NB4 (cell line): ENCODE measurements around the gene RPL22.

Experiments used
- CTCF ChIP-seq: IDR thresholded peaks from one replicate; pipeline ENCODE4 v1.5.1; 2012; ENCODE audit warnings: low read depth, low read length
- MYC ChIP-seq: IDR thresholded peaks from 2 replicates; pipeline ENCODE4 v1.6.1; 2011; ENCODE audit warnings: low read depth, low read length
- POLR2A ChIP-seq: IDR thresholded peaks from 2 replicates; pipeline ENCODE4 v1.6.1; 2011; ENCODE audit warnings: mild to moderate bottlenecking; ENCODE audit not compliant: insufficient read length; ENCODE audit errors: extremely low read depth
- TF ChIP-seq, protein P1 (sequence below): IDR thresholded peaks from 2 replicates; pipeline ENCODE4 v1.6.1; 2011; ENCODE audit warnings: low read depth, low read length

DNA sequence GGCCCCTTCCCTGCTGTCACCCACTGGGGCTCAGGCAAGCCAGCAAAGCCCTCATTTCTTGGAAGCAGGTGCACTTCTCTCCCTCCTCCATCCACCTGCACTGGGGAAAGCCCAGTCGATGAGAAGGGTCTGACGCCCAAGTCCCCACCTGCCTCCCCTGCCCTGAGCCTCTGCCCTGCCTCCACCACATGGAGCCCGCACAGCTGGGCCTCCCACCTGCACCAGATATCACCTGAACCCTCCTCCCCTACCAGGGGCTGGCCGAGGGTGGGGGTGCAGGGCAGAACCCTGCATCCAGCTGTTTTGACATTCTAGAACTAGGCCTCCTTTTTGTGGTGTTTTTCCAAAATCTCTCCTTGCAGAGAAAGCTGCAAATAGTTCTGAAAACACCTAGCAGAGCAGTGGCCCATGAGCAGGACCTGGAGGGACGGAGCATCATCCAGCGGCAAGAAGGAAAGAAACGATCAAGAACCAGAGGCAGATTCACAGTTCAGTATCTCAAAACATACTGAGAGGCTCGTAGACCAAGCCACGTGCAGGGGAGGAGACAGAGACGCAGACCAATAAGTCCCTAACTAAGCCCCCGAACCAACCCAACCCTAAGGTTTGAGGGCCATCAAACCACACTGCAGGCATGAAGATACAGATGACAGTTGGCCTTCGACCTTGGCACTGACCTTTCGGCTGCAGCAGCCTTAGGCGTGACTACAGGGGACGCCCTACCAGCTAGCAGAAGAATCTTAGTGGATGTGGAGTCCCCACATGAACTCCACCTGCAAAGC lies 36.0 kb downstream of the RPL22 start:
- TF ChIP-seq CTCF (no peak), MYC (no peak), POLR2A (no peak)
- TF ChIP-seq, protein P1, sequence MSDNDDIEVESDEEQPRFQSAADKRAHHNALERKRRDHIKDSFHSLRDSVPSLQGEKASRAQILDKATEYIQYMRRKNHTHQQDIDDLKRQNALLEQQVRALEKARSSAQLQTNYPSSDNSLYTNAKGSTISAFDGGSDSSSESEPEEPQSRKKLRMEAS = no peak
